Measurements from ENCODE around the gene METTL27. TPM values are rescaled to one million over a fixed set of nuclear protein-coding genes. Genes with fewer than 3 reads are reported as not detected.
A peak's percentile ranks its signal among the peaks of the same experiment; 100 is the strongest.

Gene METTL27
- total and polyA plus RNA-seq, 9 of the 15 experiments (the other 6 are each of a cell fraction or from before 2014, with no cell fraction given) = 0.08 to 0.82 (median 0.33) TPM; not detected in 4

DNA sequence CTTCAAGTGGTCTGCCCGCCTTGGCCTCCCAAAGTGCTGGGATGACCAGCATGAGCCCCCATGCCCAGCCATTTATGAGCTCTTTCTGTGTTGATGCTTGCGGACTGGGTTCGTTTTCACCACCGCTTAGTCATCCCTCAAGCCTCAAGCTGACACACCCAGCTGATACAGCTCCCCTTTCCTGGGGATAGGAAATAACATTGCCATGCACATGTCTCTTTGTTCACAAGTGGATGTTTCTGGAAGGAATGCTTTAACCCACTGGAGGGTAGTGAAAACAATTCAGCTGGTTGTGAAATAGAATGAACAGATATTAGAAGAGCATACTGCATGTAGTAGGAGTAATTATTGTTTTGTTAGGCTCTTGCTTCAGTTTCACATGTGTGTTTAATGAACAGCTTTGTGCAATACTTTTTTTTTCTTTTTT is 8.5 kb upstream of the METTL27 start (continued):
- TF ChIP-seq JUND (IDR thresholded peaks at IDR 0.05; ENCODE audit: borderline replicate concordance, low read depth, low read length) (peak; percentile 91), JUND (tag; IDR thresholded peaks at IDR 0.05; ENCODE audit: borderline replicate concordance, low read depth, low read length) (peak; percentile 88; the same call in 1 of the 3 replicates), MYNN (IDR thresholded peaks at IDR 0.05) (0 out of 2 replicates have a peak, but pooled peaks have one; percentile 57), MYNN (CRISPR knock-in tag; IDR thresholded peaks at IDR 0.05) (no peak), HDAC2 (IDR thresholded peaks at IDR 0.05) (peak; percentile 26; the same call in 1 of the 2 replicates), STAT5A (IDR thresholded peaks at IDR 0.05; ENCODE audit: borderline replicate concordance, low read length) (no peak), SP2 (IDR thresholded peaks at IDR 0.05; ENCODE audit: extremely low read depth, low read depth, low read length, poor library complexity, severe bottlenecking) (no peak), SOX6 (IDR thresholded peaks at IDR 0.05) (peak; percentile 43; the same call in 1 of the 2 replicates), PHB2 (IDR thresholded peaks at IDR 0.05; ENCODE audit: low read depth) (0 out of 2 replicates have a peak, but pooled peaks have one; percentile 3), MAFG (tag; conservative IDR thresholded peaks at IDR 0.05) (peak; percentile 56), MCM3 (IDR thresholded peaks at IDR 0.05) (no peak), RBM14 (IDR thresholded peaks at IDR 0.05; ENCODE audit: borderline replicate concordance, insufficient read depth, low read depth, low read length) (no peak), YY1 (IDR thresholded peaks at IDR 0.05; ENCODE audit: borderline replicate concordance in 1 of 3, control insufficient read depth in 1 of 3, extremely low read depth in 1 of 3, insufficient read depth in 3 of 3, insufficient read length in 1 of 3, insufficient replicate concordance in 2 of 3, low read depth in 1 of 3, low read length in 2 of 3) (peak in 1 of 3 experiments; percentile 49)
- TF ChIP-seq, protein P1, sequence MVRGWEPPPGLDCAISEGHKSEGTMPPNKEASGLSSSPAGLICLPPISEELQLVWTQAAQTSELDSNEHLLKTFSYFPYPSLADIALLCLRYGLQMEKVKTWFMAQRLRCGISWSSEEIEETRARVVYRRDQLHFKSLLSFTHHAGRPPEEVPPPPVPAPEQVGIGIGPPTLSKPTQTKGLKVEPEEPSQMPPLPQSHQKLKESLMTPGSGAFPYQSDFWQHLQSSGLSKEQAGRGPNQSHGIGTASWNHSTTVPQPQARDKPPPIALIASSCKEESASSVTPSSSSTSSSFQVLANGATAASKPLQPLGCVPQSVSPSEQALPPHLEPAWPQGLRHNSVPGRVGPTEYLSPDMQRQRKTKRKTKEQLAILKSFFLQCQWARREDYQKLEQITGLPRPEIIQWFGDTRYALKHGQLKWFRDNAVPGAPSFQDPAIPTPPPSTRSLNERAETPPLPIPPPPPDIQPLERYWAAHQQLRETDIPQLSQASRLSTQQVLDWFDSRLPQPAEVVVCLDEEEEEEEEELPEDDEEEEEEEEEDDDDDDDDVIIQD (CRISPR knock-in tag; IDR thresholded peaks at IDR 0.05) = no peak
